ENCODE measurements around the gene SLC44A5. TPM values are rescaled to one million over a fixed set of nuclear protein-coding genes. Genes with fewer than 3 reads are reported as not detected.

The SLC44A5 gene
- total and polyA plus RNA-seq, 2 experiments from 2014 or later: 3.3 to 11.7 TPM

DNA sequence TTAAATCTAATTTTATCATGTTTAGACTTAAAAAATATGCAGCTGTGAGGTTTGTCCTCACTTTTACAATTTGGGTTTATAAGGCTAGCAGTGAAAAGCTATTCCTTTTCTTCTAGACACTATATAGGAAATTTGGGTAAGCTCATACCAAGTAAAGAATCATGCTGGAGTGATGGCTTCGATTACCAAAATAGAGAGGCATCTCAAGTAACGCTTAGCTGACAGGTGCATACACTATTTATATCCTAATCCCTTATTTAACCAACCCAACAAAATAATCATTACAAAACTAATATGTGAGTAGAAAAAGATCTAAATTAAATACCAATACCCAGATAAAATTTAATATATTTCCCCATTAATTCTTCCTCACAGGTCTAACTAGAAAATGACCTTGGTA is 283.5 kb downstream of the SLC44A5 start (continued):
- TF ChIP-seq, protein P1, sequence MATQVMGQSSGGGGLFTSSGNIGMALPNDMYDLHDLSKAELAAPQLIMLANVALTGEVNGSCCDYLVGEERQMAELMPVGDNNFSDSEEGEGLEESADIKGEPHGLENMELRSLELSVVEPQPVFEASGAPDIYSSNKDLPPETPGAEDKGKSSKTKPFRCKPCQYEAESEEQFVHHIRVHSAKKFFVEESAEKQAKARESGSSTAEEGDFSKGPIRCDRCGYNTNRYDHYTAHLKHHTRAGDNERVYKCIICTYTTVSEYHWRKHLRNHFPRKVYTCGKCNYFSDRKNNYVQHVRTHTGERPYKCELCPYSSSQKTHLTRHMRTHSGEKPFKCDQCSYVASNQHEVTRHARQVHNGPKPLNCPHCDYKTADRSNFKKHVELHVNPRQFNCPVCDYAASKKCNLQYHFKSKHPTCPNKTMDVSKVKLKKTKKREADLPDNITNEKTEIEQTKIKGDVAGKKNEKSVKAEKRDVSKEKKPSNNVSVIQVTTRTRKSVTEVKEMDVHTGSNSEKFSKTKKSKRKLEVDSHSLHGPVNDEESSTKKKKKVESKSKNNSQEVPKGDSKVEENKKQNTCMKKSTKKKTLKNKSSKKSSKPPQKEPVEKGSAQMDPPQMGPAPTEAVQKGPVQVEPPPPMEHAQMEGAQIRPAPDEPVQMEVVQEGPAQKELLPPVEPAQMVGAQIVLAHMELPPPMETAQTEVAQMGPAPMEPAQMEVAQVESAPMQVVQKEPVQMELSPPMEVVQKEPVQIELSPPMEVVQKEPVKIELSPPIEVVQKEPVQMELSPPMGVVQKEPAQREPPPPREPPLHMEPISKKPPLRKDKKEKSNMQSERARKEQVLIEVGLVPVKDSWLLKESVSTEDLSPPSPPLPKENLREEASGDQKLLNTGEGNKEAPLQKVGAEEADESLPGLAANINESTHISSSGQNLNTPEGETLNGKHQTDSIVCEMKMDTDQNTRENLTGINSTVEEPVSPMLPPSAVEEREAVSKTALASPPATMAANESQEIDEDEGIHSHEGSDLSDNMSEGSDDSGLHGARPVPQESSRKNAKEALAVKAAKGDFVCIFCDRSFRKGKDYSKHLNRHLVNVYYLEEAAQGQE (IDR thresholded peaks at IDR 0.05; ENCODE audit: unreplicated experiment): no peak
- TF ChIP-seq EZH2 (IDR thresholded peaks at IDR 0.05; ENCODE audit: low read depth, unreplicated experiment) (no peak), CREB1 (CRISPR knock-in tag; IDR thresholded peaks at IDR 0.05; ENCODE audit: low read depth) (no peak), ZNF331 (CRISPR knock-in tag; IDR thresholded peaks at IDR 0.05; ENCODE audit: low read depth) (no peak), POLR2AphosphoS5 (IDR thresholded peaks at IDR 0.05; ENCODE audit: low read depth) (no peak), NANOG (IDR thresholded peaks at IDR 0.05; ENCODE audit: borderline replicate concordance) (no peak), JUNB (IDR thresholded peaks at IDR 0.05; ENCODE audit: unreplicated experiment) (no peak), ZNF114 (CRISPR knock-in tag; IDR thresholded peaks at IDR 0.05) (no peak), STAT1 (IDR thresholded peaks at IDR 0.05; ENCODE audit: unreplicated experiment) (no peak)
- TF ChIP-seq, protein P2, sequence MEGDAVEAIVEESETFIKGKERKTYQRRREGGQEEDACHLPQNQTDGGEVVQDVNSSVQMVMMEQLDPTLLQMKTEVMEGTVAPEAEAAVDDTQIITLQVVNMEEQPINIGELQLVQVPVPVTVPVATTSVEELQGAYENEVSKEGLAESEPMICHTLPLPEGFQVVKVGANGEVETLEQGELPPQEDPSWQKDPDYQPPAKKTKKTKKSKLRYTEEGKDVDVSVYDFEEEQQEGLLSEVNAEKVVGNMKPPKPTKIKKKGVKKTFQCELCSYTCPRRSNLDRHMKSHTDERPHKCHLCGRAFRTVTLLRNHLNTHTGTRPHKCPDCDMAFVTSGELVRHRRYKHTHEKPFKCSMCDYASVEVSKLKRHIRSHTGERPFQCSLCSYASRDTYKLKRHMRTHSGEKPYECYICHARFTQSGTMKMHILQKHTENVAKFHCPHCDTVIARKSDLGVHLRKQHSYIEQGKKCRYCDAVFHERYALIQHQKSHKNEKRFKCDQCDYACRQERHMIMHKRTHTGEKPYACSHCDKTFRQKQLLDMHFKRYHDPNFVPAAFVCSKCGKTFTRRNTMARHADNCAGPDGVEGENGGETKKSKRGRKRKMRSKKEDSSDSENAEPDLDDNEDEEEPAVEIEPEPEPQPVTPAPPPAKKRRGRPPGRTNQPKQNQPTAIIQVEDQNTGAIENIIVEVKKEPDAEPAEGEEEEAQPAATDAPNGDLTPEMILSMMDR (conservative IDR thresholded peaks at IDR 0.05; ENCODE audit: low read depth in 2 of 2): no peak
- TF ChIP-seq, protein P3, sequence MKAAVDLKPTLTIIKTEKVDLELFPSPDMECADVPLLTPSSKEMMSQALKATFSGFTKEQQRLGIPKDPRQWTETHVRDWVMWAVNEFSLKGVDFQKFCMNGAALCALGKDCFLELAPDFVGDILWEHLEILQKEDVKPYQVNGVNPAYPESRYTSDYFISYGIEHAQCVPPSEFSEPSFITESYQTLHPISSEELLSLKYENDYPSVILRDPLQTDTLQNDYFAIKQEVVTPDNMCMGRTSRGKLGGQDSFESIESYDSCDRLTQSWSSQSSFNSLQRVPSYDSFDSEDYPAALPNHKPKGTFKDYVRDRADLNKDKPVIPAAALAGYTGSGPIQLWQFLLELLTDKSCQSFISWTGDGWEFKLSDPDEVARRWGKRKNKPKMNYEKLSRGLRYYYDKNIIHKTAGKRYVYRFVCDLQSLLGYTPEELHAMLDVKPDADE (IDR thresholded peaks at IDR 0.05): no peak

DNA sequence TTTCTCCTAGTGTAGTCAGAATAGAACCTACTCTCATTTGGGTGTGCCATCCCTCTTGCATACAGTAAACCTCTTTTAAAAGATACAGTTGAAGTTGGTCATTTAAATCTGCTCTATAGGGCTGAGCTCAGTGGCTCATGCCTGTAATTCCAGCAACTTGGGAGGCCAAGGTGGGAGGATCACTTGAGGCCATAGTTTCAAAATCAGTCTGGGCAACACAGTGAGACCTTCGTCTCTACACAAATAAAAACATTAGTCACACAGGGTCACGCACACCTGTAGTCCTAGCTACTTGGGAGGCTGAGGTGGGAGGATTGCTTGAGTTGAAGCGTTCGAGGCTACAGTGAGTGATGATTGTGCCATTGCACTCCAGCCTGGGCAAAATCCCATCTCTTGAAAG is 292.9 kb downstream of the SLC44A5 start:
- Mint-ChIP-seq H3K4me1 (peaks cover 4% of the 10 kb centered on the region; the same call in 2 of the 3 replicates), H3K9me3 (no peaks in the 10 kb centered on the region; the same call in 2 of the 3 replicates), H3K4me3 (no peak overlapping the region), H3K36me3 (ENCODE audit: low read depth) (no peaks in the 10 kb centered on the region), H3K27me3 (ENCODE audit: insufficient read depth, low read depth, poor library complexity) (no peaks in the 10 kb centered on the region), H3K27ac (no peak overlapping the region)
- H2AFZ ChIP-seq: no peak overlapping the region
- no peaks in the 10 kb centered on the region for H3K36me3 ChIP-seq (ENCODE audit: insufficient read depth)
- H3K79me2 ChIP-seq (replicated peaks; ENCODE audit: insufficient read depth): no peaks in the 10 kb centered on the region
- no peak for TF ChIP-seq POLR2AphosphoS5 (IDR thresholded peaks at IDR 0.05; ENCODE audit: low read depth)
- H3K27ac ChIP-seq (ENCODE audit: low read depth): no peak overlapping the region
- H3K4me3 ChIP-seq: no peak overlapping the region
- no peaks in the 10 kb centered on the region for H4K20me1 ChIP-seq (replicated peaks; ENCODE audit: insufficient read depth)
- H3F3A ChIP-seq (replicated peaks; ENCODE audit: low read depth): no peaks in the 10 kb centered on the region
- DNase-seq (ENCODE audit: low spot score) (no peak), ATAC-seq (no peak)
- H3K27me3 ChIP-seq (ENCODE audit: insufficient read depth): no peaks in the 10 kb centered on the region
- no peaks in the 10 kb centered on the region; the same call in 1 of the 2 replicates for H3K4me1 ChIP-seq (ENCODE audit: insufficient read depth)
- no peak overlapping the region for H3K4me2 ChIP-seq
- H3K9me2 ChIP-seq (ENCODE audit: insufficient read depth): no peaks in the 10 kb centered on the region; the same call in 1 of the 2 replicates
